Mammary epithelial cell (primary cell): ENCODE measurements around the gene RAB11FIP4.

ENCODE experiments used
- EZH2 ChIP-seq: IDR thresholded peaks from 2 replicates; pipeline ENCODE4 v1.6.1; 2012; ENCODE audit warnings: low read length, inconsistent platforms, borderline replicate concordance
- TF ChIP-seq, protein P1 (sequence below), 2 donors: IDR thresholded peaks in 1 of 2; conservative IDR thresholded peaks in 1 of 2; 2 replicates each; pipeline ENCODE4 v1.5.1; 2011 to 2012; ENCODE audit warnings: inconsistent platforms in 2 of 2, low read length in 2 of 2, mild to moderate bottlenecking in 2 of 2, control low read depth in 1 of 2, low read depth in 1 of 2; ENCODE audit not compliant: insufficient read depth in 1 of 2; ENCODE audit errors: extremely low read depth in 1 of 2

DNA sequence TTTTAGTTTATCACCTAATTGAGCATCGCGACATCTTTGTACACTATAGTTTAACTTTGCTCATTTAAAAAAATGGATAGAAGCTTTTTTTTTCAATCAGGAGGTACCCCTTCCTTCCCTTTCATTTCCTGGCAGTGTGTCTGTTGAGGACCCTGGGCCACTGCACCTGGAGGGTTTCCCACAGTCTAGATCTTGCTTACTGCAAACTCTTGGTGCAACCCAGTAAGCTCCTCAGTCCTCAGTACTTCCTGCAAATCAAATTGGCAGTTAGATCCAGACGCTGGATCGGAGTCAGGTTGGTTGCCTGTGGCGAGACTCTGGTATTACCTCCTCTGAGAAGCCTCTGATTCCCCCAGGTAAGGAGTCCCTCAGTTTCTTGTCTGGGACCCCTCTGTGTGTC lies 162.0 kb downstream of the RAB11FIP4 start:
- TF ChIP-seq, protein P1, sequence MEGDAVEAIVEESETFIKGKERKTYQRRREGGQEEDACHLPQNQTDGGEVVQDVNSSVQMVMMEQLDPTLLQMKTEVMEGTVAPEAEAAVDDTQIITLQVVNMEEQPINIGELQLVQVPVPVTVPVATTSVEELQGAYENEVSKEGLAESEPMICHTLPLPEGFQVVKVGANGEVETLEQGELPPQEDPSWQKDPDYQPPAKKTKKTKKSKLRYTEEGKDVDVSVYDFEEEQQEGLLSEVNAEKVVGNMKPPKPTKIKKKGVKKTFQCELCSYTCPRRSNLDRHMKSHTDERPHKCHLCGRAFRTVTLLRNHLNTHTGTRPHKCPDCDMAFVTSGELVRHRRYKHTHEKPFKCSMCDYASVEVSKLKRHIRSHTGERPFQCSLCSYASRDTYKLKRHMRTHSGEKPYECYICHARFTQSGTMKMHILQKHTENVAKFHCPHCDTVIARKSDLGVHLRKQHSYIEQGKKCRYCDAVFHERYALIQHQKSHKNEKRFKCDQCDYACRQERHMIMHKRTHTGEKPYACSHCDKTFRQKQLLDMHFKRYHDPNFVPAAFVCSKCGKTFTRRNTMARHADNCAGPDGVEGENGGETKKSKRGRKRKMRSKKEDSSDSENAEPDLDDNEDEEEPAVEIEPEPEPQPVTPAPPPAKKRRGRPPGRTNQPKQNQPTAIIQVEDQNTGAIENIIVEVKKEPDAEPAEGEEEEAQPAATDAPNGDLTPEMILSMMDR (conservative IDR thresholded peaks at IDR 0.05 in 1 of 2, IDR thresholded peaks at IDR 0.05 in 1 of 2; ENCODE audit: extremely low read depth in 1 of 2, insufficient read depth in 1 of 2, low read depth in 1 of 2, low read length in 2 of 2): no peak
- TF ChIP-seq EZH2: no peak
